ENCODE results near the gene ZNF787.
"Not testable (repeated sequence)": the region's sequence is repeated elsewhere in the genome, so short reads cannot be mapped to it uniquely, and the experiment has no call there.

The ZNF787 gene

GRCh38 chr19:56120002-56120370 lies 1.1 kb downstream of the ZNF787 start:
- no peak for DNase-seq (ENCODE audit: low spot score)

- no peak for DNase-seq (ENCODE audit: low spot score)
These were observed 1.5 kb downstream of the ZNF787 start for GRCh38 chr19:56119582-56119978.

GRCh38 chr19:56118666-56119581 lies 2.2 kb downstream of the ZNF787 start:
- DNase-seq (ENCODE audit: low spot score): no peak

DNA sequence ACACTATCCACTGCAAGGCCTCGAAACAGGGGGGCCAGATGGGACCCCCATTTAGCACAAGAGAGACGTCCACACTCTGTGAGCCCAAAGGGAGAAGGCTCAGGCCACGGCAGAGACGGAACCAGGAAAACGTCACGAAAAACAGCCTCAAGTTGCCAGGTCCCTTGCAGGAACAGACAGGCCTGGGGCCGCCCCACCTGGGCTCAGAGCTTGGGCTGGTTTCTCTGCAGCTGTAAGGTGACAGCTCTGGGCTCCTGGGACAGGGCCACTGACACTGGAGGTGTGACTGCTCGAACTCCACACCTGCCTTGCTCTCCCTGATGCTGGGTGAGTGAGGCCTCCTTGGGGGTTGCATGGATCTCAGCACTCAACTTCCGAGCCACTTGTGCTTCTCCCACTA lies 3.2 kb downstream of the ZNF787 start:
- DNase-seq (ENCODE audit: low spot score): no peak

DNA sequence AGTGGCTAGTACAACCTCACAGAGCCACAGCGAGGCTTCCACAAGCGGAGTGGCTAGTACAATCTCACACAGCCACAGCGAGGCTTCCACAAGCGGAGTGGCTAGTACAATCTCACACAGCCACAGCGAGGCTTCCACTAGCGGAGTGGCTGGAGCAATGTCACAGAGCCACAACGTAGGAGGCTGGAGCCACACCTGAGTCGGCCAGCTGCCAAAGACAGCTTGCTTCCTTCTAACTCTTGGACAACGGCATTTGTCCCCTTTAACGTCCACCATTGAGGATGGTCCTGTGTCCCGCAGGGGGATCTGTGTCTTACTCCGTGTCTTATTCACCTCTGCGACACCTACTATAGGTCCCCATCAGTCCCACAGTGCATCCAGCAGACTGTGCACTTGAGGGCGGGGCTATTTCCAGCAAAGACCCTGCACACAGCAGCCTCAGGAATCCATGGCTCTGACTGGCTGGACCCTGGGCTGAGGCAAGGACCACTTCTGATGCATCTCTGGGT lies 3.7 kb downstream of the ZNF787 start:
- no peak for DNase-seq (ENCODE audit: low spot score)

DNA sequence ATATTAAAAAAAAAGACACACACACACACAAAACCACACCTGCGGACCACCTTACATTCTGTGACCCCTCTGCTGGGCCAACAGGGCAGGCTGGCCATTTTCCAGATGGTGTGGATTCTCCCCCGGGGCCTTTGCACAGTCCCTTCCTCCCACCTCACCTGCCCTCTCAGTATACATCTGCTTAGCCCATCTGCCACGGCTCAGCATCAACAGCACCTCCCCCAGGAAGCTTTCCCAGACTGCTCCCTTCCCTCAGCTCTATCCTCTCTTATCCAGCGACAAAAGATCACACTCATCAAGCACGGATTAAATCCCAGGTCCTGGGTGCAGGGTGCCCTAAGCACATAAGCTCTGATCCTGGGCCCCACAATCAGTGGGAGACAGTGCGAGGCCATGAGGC lies 4.5 kb downstream of the ZNF787 start:
- no peak for DNase-seq (ENCODE audit: low spot score)

GRCh38 chr19:56115490-56115889 lies 5.6 kb downstream of the ZNF787 start:
- no peak for DNase-seq (ENCODE audit: low spot score)

GRCh38 chr19:56114778-56115110 lies 6.4 kb downstream of the ZNF787 start:
- no peak for DNase-seq (ENCODE audit: low spot score)

- DNase-seq (ENCODE audit: low spot score): no peak
These were observed 6.9 kb downstream of the ZNF787 start for GRCh38 chr19:56114051-56114777.

- DNase-seq (ENCODE audit: low spot score): no peak
These were observed 7.9 kb downstream of the ZNF787 start for GRCh38 chr19:56113074-56113632.

- no peak for DNase-seq (ENCODE audit: low spot score)
These were observed 8.8 kb downstream of the ZNF787 start for GRCh38 chr19:56112313-56112709.

GRCh38 chr19:56111601-56112312 lies 9.3 kb downstream of the ZNF787 start:
- peak; percentile 36 for DNase-seq (ENCODE audit: low spot score)

GRCh38 chr19:56110515-56111448 lies 10.3 kb downstream of the ZNF787 start:
- DNase-seq (ENCODE audit: low spot score): no peak

DNA sequence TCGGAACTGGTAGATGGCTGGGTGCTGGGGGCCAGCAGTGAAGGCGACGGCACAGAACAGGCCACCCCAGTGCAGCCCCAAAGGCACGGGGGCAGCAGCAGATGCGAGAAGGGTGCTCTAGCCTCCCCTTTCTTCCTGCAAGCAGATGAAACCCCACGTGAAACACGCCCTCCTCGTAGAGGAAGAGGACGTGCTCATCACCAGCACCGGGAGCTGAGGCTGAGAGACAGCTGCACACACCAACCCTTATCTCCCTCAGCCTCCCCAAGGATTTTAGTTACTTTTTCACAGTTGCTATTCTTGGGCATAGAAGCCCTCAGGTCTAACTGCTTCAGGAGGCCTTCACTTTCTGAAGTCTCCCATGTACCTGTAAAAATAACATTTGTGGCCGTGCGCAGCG lies 11.9 kb downstream of the ZNF787 start:
- DNase-seq (ENCODE audit: low spot score): no peak

GRCh38 chr19:56108447-56109195 lies 12.5 kb downstream of the ZNF787 start:
- DNase-seq (ENCODE audit: low spot score): no peak

GRCh38 chr19:56107626-56108351 lies 13.3 kb downstream of the ZNF787 start:
- DNase-seq (ENCODE audit: low spot score): no peak

DNA sequence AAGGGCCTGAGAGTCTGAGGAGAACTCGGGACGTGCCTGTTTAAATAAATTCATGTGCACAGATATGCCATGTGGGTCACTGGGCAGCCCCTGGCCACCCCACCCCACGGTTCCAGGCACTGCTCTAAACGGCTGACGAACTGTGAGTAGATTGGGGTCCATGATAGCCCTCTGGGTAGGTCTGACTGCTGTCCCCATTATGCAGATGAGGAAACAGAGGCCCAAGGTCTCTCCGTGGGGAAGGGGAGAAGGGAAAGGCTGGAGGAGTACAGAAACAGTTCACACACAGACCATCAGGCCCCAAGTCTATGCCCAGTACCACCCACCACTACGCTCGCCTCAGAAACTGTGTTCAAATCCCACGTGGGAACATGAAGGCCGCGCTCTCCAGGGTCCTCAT lies 14.1 kb downstream of the ZNF787 start:
- no peak for DNase-seq (ENCODE audit: low spot score)

GRCh38 chr19:56106397-56106849 lies 14.7 kb downstream of the ZNF787 start:
- DNase-seq (ENCODE audit: low spot score): no peak

GRCh38 chr19:56105831-56106396 lies 15.2 kb downstream of the ZNF787 start:
- not testable (repeated sequence) for DNase-seq (ENCODE audit: low spot score)

Data from cerebellar cortex (tissue), 1 donor.